Stimulated activated CD4-positive, alpha-beta T cell treated with anti-CD3 and anti-CD28 coated beads, Interleukin-2, amount 100 ng/mL, for 24 hours (primary cell): ENCODE data around the gene PRDM12.

Experiments used
- DNase-seq, 2 donors: peaks; one replicate each; pipeline ENCODE4 v3.0.0-alpha.2; 2020

PRDM12 gene

GRCh38 chr9:130732136-130732535 lies 67.7 kb downstream of the PRDM12 start:
- DNase-seq, result no peak
